Measurements from ENCODE around the gene SLC6A3.

DNA sequence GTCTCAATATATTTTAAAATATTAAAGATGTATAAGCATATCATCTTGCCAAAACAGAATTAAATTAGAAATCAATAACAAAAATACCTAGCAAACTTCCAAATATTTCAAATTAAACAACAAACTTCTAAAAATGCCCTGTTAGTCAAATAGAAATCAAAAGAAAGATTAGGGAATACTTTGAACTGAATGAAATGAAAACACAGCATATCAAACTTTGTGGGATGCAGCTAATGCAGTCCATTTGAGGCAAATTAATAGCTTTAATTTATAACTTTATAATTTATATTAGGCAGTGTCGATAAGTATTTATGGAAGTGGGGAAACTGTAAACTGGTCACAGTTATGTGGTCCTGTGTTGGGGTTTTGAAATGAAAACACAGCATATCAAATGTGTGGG is 17.1 kb downstream of the SLC6A3 start:
- TF ChIP-seq, protein P1, sequence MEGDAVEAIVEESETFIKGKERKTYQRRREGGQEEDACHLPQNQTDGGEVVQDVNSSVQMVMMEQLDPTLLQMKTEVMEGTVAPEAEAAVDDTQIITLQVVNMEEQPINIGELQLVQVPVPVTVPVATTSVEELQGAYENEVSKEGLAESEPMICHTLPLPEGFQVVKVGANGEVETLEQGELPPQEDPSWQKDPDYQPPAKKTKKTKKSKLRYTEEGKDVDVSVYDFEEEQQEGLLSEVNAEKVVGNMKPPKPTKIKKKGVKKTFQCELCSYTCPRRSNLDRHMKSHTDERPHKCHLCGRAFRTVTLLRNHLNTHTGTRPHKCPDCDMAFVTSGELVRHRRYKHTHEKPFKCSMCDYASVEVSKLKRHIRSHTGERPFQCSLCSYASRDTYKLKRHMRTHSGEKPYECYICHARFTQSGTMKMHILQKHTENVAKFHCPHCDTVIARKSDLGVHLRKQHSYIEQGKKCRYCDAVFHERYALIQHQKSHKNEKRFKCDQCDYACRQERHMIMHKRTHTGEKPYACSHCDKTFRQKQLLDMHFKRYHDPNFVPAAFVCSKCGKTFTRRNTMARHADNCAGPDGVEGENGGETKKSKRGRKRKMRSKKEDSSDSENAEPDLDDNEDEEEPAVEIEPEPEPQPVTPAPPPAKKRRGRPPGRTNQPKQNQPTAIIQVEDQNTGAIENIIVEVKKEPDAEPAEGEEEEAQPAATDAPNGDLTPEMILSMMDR (conservative IDR thresholded peaks at IDR 0.05), result no peak
- no peak for TF ChIP-seq ZFX (IDR thresholded peaks at IDR 0.05)

All from C4-2B (cell line).